ENCODE data around the gene DNAH6.

The DNAH6 gene

DNA sequence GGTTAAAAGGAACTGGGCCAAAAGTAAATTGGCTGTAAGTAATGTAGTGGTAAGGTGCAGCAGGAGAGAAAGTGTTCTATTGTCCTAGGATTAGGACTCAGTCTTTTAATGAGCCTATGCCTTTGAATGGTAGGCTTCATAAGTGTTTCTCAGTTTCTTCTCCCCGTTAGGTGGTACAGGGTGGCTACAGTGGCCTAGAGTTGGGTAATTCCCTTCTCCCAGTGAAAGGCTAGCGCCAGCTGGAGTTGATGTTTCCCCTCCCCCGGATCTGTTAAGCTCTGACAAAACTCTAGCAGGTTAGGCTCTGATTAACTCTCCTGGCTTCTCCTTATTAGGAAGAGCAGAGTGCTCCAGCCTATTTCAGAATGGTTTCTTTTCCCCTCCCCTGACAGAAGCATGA, 127.7 kb downstream of the DNAH6 start:
- H3K27ac ChIP-seq = 0 out of 2 replicates have a peak overlapping the region, but pooled peaks have one; percentile 22
- TF ChIP-seq ZFX (IDR thresholded peaks at IDR 0.05; ENCODE audit: borderline replicate concordance) = no peak
- TF ChIP-seq, protein P1, sequence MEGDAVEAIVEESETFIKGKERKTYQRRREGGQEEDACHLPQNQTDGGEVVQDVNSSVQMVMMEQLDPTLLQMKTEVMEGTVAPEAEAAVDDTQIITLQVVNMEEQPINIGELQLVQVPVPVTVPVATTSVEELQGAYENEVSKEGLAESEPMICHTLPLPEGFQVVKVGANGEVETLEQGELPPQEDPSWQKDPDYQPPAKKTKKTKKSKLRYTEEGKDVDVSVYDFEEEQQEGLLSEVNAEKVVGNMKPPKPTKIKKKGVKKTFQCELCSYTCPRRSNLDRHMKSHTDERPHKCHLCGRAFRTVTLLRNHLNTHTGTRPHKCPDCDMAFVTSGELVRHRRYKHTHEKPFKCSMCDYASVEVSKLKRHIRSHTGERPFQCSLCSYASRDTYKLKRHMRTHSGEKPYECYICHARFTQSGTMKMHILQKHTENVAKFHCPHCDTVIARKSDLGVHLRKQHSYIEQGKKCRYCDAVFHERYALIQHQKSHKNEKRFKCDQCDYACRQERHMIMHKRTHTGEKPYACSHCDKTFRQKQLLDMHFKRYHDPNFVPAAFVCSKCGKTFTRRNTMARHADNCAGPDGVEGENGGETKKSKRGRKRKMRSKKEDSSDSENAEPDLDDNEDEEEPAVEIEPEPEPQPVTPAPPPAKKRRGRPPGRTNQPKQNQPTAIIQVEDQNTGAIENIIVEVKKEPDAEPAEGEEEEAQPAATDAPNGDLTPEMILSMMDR (IDR thresholded peaks at IDR 0.05) = no peak

GRCh38 chr2:84646514-84646913, 130.2 kb downstream of the DNAH6 start:
- no peak overlapping the region for H3K27ac ChIP-seq
- TF ChIP-seq, protein P1 (IDR thresholded peaks at IDR 0.05) = no peak
- TF ChIP-seq ZFX (IDR thresholded peaks at IDR 0.05; ENCODE audit: borderline replicate concordance) = no peak

GRCh38 chr2:84647267-84647666, 131.0 kb downstream of the DNAH6 start:
- TF ChIP-seq, protein P1 (IDR thresholded peaks at IDR 0.05) = no peak
- TF ChIP-seq ZFX (IDR thresholded peaks at IDR 0.05; ENCODE audit: borderline replicate concordance) = no peak
- no peak overlapping the region for H3K27ac ChIP-seq

DNA sequence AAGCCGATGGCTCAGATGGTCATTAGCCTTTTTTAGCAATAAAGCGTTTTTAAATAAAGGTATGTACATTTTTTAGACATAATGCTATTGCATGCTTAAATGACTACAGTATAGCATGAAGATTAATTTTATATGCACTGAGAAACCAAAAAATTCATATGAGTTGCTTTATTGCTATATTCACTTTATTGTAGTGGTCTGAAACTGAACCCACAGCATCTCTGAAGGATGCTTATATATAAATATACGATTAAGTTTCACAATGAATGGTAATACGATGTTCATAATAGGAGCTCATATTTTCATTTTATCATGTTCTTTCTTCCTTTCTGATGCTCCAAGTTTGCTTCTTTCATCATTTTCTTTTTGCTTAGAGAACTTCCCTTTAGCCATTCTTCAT, 132.8 kb downstream of the DNAH6 start:
- no peak overlapping the region for H3K27ac ChIP-seq
- TF ChIP-seq, protein P1 (IDR thresholded peaks at IDR 0.05) = no peak
- TF ChIP-seq ZFX (IDR thresholded peaks at IDR 0.05; ENCODE audit: borderline replicate concordance) = no peak

DNA sequence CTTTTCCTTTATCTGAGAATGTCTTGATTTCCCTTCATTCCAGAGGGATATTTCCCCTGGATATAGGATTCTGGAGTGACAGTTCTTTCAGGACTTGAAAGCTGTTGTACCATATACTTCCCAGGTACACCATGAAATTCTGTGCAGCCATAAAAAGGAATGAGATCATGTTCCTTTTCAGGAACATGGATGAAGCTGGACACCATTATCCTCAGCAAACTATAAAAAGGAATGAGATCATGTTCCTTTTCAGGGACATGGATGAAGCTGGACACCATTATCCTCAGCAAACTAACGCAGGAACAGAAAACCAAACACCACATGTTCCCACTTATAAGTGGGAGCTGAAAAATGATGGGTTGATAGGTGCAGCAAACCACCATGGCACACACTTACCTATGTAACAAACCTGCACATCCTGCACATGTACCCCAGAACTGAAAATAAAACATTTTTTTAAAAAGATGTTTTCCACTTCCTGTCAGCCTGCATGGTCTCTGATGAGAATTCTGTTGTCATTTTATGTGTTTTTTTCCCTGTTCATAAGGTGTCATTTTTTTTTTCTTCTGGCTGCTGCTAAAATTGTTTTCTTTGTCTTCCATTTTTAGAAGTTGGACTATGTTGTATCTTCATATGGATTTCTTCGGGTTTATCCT, 133.3 kb downstream of the DNAH6 start:
- TF ChIP-seq, protein P1 (IDR thresholded peaks at IDR 0.05) = no peak
- no peak for TF ChIP-seq ZFX (IDR thresholded peaks at IDR 0.05; ENCODE audit: borderline replicate concordance)
- H3K27ac ChIP-seq = no peak overlapping the region

GRCh38 chr2:84652431-84652830, 136.1 kb downstream of the DNAH6 start:
- H3K27ac ChIP-seq = no peak overlapping the region
- TF ChIP-seq, protein P1 (IDR thresholded peaks at IDR 0.05) = no peak
- TF ChIP-seq ZFX (IDR thresholded peaks at IDR 0.05; ENCODE audit: borderline replicate concordance) = no peak

- H3K27ac ChIP-seq = no peak overlapping the region
These were observed 137.0 kb downstream of the DNAH6 start for GRCh38 chr2:84653302-84653701.

More at GRCh38 chr2:84653302-84653701, 137.0 kb downstream of the DNAH6 start:
- TF ChIP-seq, protein P1 (IDR thresholded peaks at IDR 0.05) = no peak
- no peak for TF ChIP-seq ZFX (IDR thresholded peaks at IDR 0.05; ENCODE audit: borderline replicate concordance)

All from 22Rv1 (cell line).